ENCODE measurements around the gene CDKL5. TPM values are rescaled to one million over a fixed set of nuclear protein-coding genes. Genes with fewer than 3 reads are reported as not detected.

CDKL5 gene
- total RNA-seq, 6 experiments from 2014 or later: 5.6 to 5.9 (median 5.8) TPM

DNA sequence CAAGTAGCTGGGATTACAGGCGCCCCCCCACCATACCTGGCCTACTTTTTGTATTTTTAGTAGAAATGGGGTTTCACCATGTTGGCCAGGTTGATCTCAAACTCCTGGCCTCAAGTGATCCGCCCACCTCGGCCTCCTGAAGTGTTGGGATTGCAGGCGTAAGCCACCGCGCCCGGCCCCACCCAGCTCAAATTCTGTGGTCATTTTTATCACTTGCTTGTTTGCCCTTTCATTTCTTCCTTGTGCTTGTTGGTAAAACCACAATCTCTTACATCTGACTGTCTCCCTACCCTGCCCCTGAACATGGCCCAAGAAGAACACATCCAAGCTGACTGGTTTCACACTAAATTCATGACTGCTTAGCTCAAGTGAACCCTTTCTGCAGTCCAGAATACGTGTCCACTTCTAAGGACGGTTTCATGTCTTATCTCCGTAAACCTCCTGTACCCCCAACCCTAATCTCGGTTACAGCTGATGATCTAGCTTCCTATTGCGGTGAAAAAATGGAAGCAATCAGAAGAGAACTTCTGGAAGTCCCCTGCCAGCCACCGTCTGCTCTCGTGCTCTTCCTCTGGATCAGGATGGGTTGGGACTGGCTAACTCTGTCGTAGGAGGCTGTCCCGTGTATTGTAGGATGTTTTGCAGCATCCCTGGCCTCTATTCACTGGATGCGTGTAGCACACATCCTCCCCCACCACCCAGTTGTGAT lies 251.9 kb downstream of the CDKL5 start:
- Mint-ChIP-seq H3K27me3 (ENCODE audit: insufficient read depth) (peaks cover 11% of the 10 kb centered on the region), H3K4me1 (ENCODE audit: low read depth) (no peaks in the 10 kb centered on the region), H3K4me3 (no peak overlapping the region), H3K27ac (no peak overlapping the region), H3K9me3 (no peaks in the 10 kb centered on the region), H3K36me3 (ENCODE audit: low read depth) (no peaks in the 10 kb centered on the region)
- TF ChIP-seq, protein P1, sequence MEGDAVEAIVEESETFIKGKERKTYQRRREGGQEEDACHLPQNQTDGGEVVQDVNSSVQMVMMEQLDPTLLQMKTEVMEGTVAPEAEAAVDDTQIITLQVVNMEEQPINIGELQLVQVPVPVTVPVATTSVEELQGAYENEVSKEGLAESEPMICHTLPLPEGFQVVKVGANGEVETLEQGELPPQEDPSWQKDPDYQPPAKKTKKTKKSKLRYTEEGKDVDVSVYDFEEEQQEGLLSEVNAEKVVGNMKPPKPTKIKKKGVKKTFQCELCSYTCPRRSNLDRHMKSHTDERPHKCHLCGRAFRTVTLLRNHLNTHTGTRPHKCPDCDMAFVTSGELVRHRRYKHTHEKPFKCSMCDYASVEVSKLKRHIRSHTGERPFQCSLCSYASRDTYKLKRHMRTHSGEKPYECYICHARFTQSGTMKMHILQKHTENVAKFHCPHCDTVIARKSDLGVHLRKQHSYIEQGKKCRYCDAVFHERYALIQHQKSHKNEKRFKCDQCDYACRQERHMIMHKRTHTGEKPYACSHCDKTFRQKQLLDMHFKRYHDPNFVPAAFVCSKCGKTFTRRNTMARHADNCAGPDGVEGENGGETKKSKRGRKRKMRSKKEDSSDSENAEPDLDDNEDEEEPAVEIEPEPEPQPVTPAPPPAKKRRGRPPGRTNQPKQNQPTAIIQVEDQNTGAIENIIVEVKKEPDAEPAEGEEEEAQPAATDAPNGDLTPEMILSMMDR (IDR thresholded peaks at IDR 0.05): no peak
- no peak for DNase-seq

- Mint-ChIP-seq H3K4me3 (no peak overlapping the region), H3K4me1 (ENCODE audit: low read depth) (no peaks in the 10 kb centered on the region), H3K9me3 (no peaks in the 10 kb centered on the region), H3K27ac (no peak overlapping the region), H3K27me3 (ENCODE audit: insufficient read depth) (peaks cover 13% of the 10 kb centered on the region), H3K36me3 (ENCODE audit: low read depth) (no peaks in the 10 kb centered on the region)
- TF ChIP-seq, protein P1 (IDR thresholded peaks at IDR 0.05): no peak
- no peak for DNase-seq
Observed at GRCh38 chrX:18681996-18682395, 256.6 kb downstream of the CDKL5 start.

DNA sequence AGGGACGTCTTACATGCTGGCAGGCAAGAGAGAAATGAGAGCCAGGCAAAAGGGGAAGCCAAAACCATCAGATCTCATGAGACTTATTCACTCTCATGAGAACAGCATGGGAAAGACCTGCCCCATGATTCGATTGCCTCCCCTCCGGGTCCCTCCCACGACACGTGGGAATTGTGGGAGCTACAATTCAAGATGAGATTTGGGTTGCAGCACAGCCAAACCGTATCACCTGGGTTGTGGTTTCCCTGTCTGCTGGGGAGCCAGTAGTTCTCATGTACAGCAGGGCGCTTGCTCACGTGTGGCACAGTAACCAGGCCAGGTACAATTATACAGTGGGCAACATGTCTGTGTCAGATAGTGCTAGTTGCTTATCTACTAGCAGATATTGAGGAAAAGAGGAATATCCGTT lies 257.6 kb downstream of the CDKL5 start:
- Mint-ChIP-seq H3K27me3 (ENCODE audit: insufficient read depth) (peaks cover 13% of the 10 kb centered on the region), H3K4me3 (no peak overlapping the region), H3K36me3 (ENCODE audit: low read depth) (no peaks in the 10 kb centered on the region), H3K27ac (no peak overlapping the region), H3K4me1 (ENCODE audit: low read depth) (no peaks in the 10 kb centered on the region), H3K9me3 (no peaks in the 10 kb centered on the region)
- TF ChIP-seq, protein P1 (IDR thresholded peaks at IDR 0.05): no peak
- DNase-seq: no peak

GRCh38 chrX:18687856-18688495 lies 262.6 kb downstream of the CDKL5 start:
- DNase-seq: no peak
- TF ChIP-seq, protein P1 (IDR thresholded peaks at IDR 0.05): no peak
- H3K36me3 Mint-ChIP-seq (ENCODE audit: low read depth): no peaks in the 10 kb centered on the region
- H3K4me1 Mint-ChIP-seq (ENCODE audit: low read depth): no peaks in the 10 kb centered on the region
- no peak overlapping the region for H3K27ac Mint-ChIP-seq
- no peak overlapping the region for H3K4me3 Mint-ChIP-seq
- peaks cover 14% of the 10 kb centered on the region for H3K27me3 Mint-ChIP-seq (ENCODE audit: insufficient read depth)
- no peaks in the 10 kb centered on the region for H3K9me3 Mint-ChIP-seq

DNA sequence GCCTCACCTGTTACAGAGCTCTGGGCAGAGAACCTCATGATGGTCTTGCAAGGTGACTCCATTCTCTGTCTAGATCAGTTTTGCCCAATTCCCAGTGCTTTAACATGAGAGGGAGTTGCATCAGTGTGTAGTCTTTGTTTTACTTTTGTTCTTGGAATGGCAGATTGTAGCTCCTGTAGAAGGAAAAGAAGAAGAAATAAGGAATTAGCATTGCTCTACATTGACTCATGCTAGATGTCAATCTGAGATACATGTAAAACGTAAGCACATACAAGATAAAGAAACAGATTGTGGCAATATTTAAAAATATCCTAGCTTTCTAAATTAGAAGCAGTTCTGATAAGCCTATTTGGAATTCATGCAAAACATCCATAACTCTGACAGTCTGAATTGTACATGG lies 266.0 kb downstream of the CDKL5 start:
- Mint-ChIP-seq H3K9me3 (no peaks in the 10 kb centered on the region), H3K36me3 (ENCODE audit: low read depth) (no peaks in the 10 kb centered on the region), H3K27me3 (ENCODE audit: insufficient read depth) (peaks cover 14% of the 10 kb centered on the region), H3K27ac (no peak overlapping the region), H3K4me1 (ENCODE audit: low read depth) (no peaks in the 10 kb centered on the region), H3K4me3 (no peak overlapping the region)
- no peak for DNase-seq
- TF ChIP-seq, protein P1 (IDR thresholded peaks at IDR 0.05): no peak
